GM23248 (cell line): ENCODE measurements around the gene CORO2B.

Source experiments
- EZH2 ChIP-seq: fragments of 200-600 bp; sonication (generic); IDR thresholded peaks from 2 replicates; pipeline ENCODE4 v1.6.1; 2018; ENCODE audit warnings: antibody characterized with exemption, mild to moderate bottlenecking; ENCODE audit not compliant: insufficient read depth, poor library complexity, severe bottlenecking
- EZH2phosphoT487 ChIP-seq: fragments of 200-600 bp; sonication (generic); IDR thresholded peaks from 2 replicates; pipeline ENCODE4 v1.6.1; 2018; ENCODE audit warnings: antibody characterized with exemption, moderate library complexity, mild to moderate bottlenecking, low read depth; ENCODE audit not compliant: insufficient read depth

- no peak for TF ChIP-seq EZH2phosphoT487
- TF ChIP-seq EZH2: no peak
Observed at GRCh38 chr15:68639926-68640600, 61.3 kb downstream of the CORO2B start.
